HepG2 (cell line): ENCODE data around the gene OR4N2. TPM values are rescaled to one million over a fixed set of nuclear protein-coding genes. Genes with fewer than 3 reads are reported as not detected.
"Not testable (repeated sequence)": the region's sequence is repeated elsewhere in the genome, so short reads cannot be mapped to it uniquely, and the experiment has no call there.

Experiments
- ATAC-seq: fragments of 200-7000 bp; cut with Tn5 transposase; 3 replicates; pipeline ENCODE4 v1.9.1; 2020; ENCODE audit warnings: mild to moderate bottlenecking, moderate library complexity
- BruUV-seq: library from RNA; stranded (reverse); fragments of 400-500 nt; replicated peaks from 2 replicates; lab custom pipeline; 2021; lab: Mats Ljungman, UMichigan
- CTCF ChIA-PET: fragments of 300-600 bp; formaldehyde crosslinking; extraction: SDS; loops from one replicate; lab custom pipeline; 2021; ENCODE audit warnings: low total read pairs, inconsistent platforms, low intra/inter-chr PET ratio; lab: Yijun Ruan, JAX
- POLR2A ChIA-PET: fragments of 350-600 bp; sonication (Branson Sonifier 250); formaldehyde crosslinking; loops from one replicate; lab custom pipeline; 2020; ENCODE audit warnings: antibody characterized with exemption, inconsistent platforms; lab: Yijun Ruan, JAX
- DNase-seq: peaks from one replicate; pipeline ENCODE4 v3.0.0-alpha.2; 2015; ENCODE audit warnings: low spot score
- FAIRE-seq: peaks from 3 replicates; lab custom pipeline; 2011; peaks lifted over from hg19 to GRCh38; lab: Jason Lieb, UNC
- H2AFZ ChIP-seq: one replicate; pipeline ENCODE4 v1.6.1; 2011; ENCODE audit warnings: low read length, inconsistent platforms
- H3K27ac ChIP-seq: fragments of 300-600 bp; 3 replicates; pipeline ENCODE4 v1.8.0; 2011; ENCODE audit warnings: mixed run types, mild to moderate bottlenecking, mixed read lengths, low read length, inconsistent platforms; ENCODE audit not compliant: insufficient read depth; ENCODE audit errors: extremely low read length
- H3K27me3 ChIP-seq, 2 experiments: fragments of 200-600 bp in 1 of 2; 2 replicates in 1 of 2; 3 replicates in 1 of 2; pipeline versions ENCODE4 v1.6.0 to v1.8.0; 2011; ENCODE audit warnings: low read length in 2 of 2, mild to moderate bottlenecking in 2 of 2, moderate library complexity in 2 of 2, inconsistent platforms in 1 of 2; ENCODE audit not compliant: insufficient read depth in 2 of 2, control insufficient read depth in 1 of 2
- H3K36me3 ChIP-seq, 2 experiments: fragments of 200-600 bp in 1 of 2; replicated peaks in 1 of 2; 2 replicates in 1 of 2; 3 replicates in 1 of 2; pipeline versions ENCODE4 v1.5.1 to v1.8.0; 2011; ENCODE audit warnings: low read length in 2 of 2, inconsistent platforms in 1 of 2; ENCODE audit not compliant: insufficient read depth in 2 of 2, control insufficient read depth in 1 of 2
- H3K4me1 ChIP-seq: 2 replicates; pipeline ENCODE4 v1.5.1; 2012; ENCODE audit warnings: low read length, inconsistent platforms; ENCODE audit not compliant: insufficient read depth
- H3K4me2 ChIP-seq: 2 replicates; pipeline ENCODE4 v1.6.0; 2011; ENCODE audit warnings: low read depth, low read length, inconsistent platforms
- H3K4me3 ChIP-seq, 3 experiments: fragments of 200-600 bp in 1 of 3; sonication (generic), shearing (Covaris generic) in 1 of 3; replicated peaks in 1 of 3; 2 replicates each; pipeline ENCODE4 v1.5.1; 2011 to 2016; ENCODE audit warnings: low read length in 3 of 3, inconsistent platforms in 2 of 3, low read depth in 2 of 3, mild to moderate bottlenecking in 2 of 3, control low read depth in 1 of 3, mixed read lengths in 1 of 3; ENCODE audit not compliant: insufficient read depth in 1 of 3
- H3K79me2 ChIP-seq: one replicate; pipeline ENCODE4 v1.6.1; 2011; ENCODE audit warnings: low read length, inconsistent platforms; ENCODE audit not compliant: insufficient read depth
- H3K9ac ChIP-seq: 2 replicates; pipeline ENCODE4 v1.6.0; 2011; ENCODE audit warnings: mild to moderate bottlenecking, low read depth, low read length, inconsistent platforms; ENCODE audit not compliant: insufficient read depth
- H3K9me3 ChIP-seq: 2 replicates; pipeline ENCODE4 v1.5.1; 2012; ENCODE audit warnings: mild to moderate bottlenecking, low read length
- H4K20me1 ChIP-seq: 2 replicates; pipeline ENCODE4 v1.6.0; 2011; ENCODE audit warnings: inconsistent platforms, mild to moderate bottlenecking, low read length, moderate library complexity; ENCODE audit not compliant: insufficient read depth
- E2F1 ChIP-seq: sonication (generic); formaldehyde crosslinking; IDR thresholded peaks from 2 replicates; pipeline ENCODE4 v1.5.0; 2020; ENCODE audit warnings: missing genetic modification reagents
- NFE2 ChIP-seq: sonication (generic); formaldehyde crosslinking; IDR thresholded peaks from 2 replicates; pipeline ENCODE4 v1.4.0; 2020; ENCODE audit warnings: missing genetic modification reagents
- NFYB ChIP-seq: sonication (generic); formaldehyde crosslinking; IDR thresholded peaks from 2 replicates; pipeline ENCODE4 v1.4.0; 2020; ENCODE audit warnings: missing genetic modification reagents
- PRDM15 ChIP-seq: sonication (generic); formaldehyde crosslinking; IDR thresholded peaks from 2 replicates; pipeline ENCODE4 v1.4.0; 2020; ENCODE audit warnings: missing genetic modification reagents
- SAP130 ChIP-seq: IDR thresholded peaks from 2 replicates; pipeline ENCODE4 v1.6.1; 2016; ENCODE audit warnings: low read depth
- ZBTB37 ChIP-seq: sonication (generic); formaldehyde crosslinking; IDR thresholded peaks from 2 replicates; pipeline ENCODE4 v1.4.0; 2020; ENCODE audit warnings: mild to moderate bottlenecking, missing genetic modification reagents
- ZFP62 ChIP-seq: sonication (generic); formaldehyde crosslinking; IDR thresholded peaks from 2 replicates; pipeline ENCODE4 v1.4.0; 2020; ENCODE audit warnings: missing genetic modification reagents
- ZNF660 ChIP-seq: sonication (generic); formaldehyde crosslinking; IDR thresholded peaks from 2 replicates; pipeline ENCODE4 v1.5.1; 2020; ENCODE audit warnings: mild to moderate bottlenecking, low read depth, missing genetic modification reagents, borderline replicate concordance
- ZSCAN31 ChIP-seq: sonication (generic); formaldehyde crosslinking; IDR thresholded peaks from 2 replicates; pipeline ENCODE4 v1.5.0; 2020; ENCODE audit warnings: low read depth, mild to moderate bottlenecking, missing genetic modification reagents
- WGBS: methylation state at CpG from one replicate; pipeline ENCODE4 v1.1.6; 2017; ENCODE audit warnings: low lambda C conversion rate; 5-methylcytosine and 5-hydroxymethylcytosine counted together
- in situ Hi-C: cut with HindIII; loops from 2 replicates; pipeline ENCODE4 v1.10.0; 2017; ENCODE audit warnings: low pct_unique_long_range_greater_than_20kb; ENCODE audit not compliant: extremely low pct_ligation_motif_present
- intact Hi-C: fragments of 100-400 bp; cut with micrococcal nuclease; formaldehyde crosslinking; loops from one replicate; pipeline ENCODE4 v1.10.0; 2022; ENCODE audit not compliant: unreplicated experiment
- polyA plus RNA-seq, 8 experiments: library from polyadenylated mRNA; depleted of rRNA in 3 of 8; stranded (reverse) in 7 of 8; unstranded in 1 of 8; fragments of >200 nt; fragmentation: Illumina TruSeq in 4 of 8; extraction: Trizol in 4 of 8; gene quantifications; 2 replicates each; pipeline versions ENCODE4 v1.2.1 to v1.2.3, GENCODE V29; 2011 to 2016; ENCODE audit warnings: low read depth in 4 of 8, missing spikeins in 1 of 8, mixed read lengths in 1 of 8; ENCODE audit not compliant: insufficient read depth in 1 of 8
- total RNA-seq, 5 experiments: library from RNA; depleted of rRNA; stranded (reverse); fragments of >200 nt; fragmentation: Illumina TruSeq; extraction: Trizol; gene quantifications; 2 replicates each; pipeline ENCODE4 v1.2.3, GENCODE V29; 2016; ENCODE audit warnings: low read depth in 1 of 5

OR4N2 gene
- total and polyA plus RNA-seq, 2 of the 13 experiments (the other 11 are each of a cell fraction or from before 2014, with no cell fraction given) = not detected

- TF ChIP-seq NFYB (CRISPR knock-in tag) (no peak), NFE2 (CRISPR knock-in tag) (no peak), E2F1 (no peak), ZFP62 (CRISPR knock-in tag) (no peak), PRDM15 (CRISPR knock-in tag) (no peak), SAP130 (CRISPR knock-in tag) (no peak), ZSCAN31 (no peak), ZBTB37 (CRISPR knock-in tag) (no peak), ZNF660 (CRISPR knock-in tag) (no peak)
- TF ChIP-seq, all 625 proteins: peak for 0
Measured at GRCh38 chr14:19754172-19754571, 49.4 kb upstream of the OR4N2 start (continued).

- CTCF ChIA-PET, H3K4me1 ChIP-seq, DNase-seq, H3K27ac ChIP-seq, ATAC-seq, H2AFZ ChIP-seq, intact Hi-C loops, in situ Hi-C loops, H3K4me2 ChIP-seq, H4K20me1 ChIP-seq, H3K27me3 ChIP-seq, BruUV-seq, H3K9ac ChIP-seq, FAIRE-seq, H3K79me2 ChIP-seq, POLR2A ChIA-PET, H3K36me3 ChIP-seq, H3K9me3 ChIP-seq, H3K4me3 ChIP-seq: not testable (repeated sequence)
- 19% methylated on average over 2 of the region's 3 CpGs for WGBS
Measured at GRCh38 chr14:19771491-19771890, 32.1 kb upstream of the OR4N2 start.
